ENCODE measurements around the gene VMP1.
"Not testable (repeated sequence)": the region's sequence is repeated elsewhere in the genome, so short reads cannot be mapped to it uniquely, and the experiment has no call there.

VMP1 gene

GRCh38 chr17:59841091-59841881 lies 133.8 kb downstream of the VMP1 start:
- not testable (repeated sequence) for DNase-seq (ENCODE audit: low spot score)

GRCh38 chr17:59841882-59842263 lies 134.4 kb downstream of the VMP1 start:
- DNase-seq (ENCODE audit: low spot score) = not testable (repeated sequence)

GRCh38 chr17:59842901-59843652 lies 135.6 kb downstream of the VMP1 start:
- peak; percentile 30 for DNase-seq (ENCODE audit: low spot score)

GRCh38 chr17:59844884-59845594 lies 137.6 kb downstream of the VMP1 start:
- DNase-seq (ENCODE audit: low spot score) = no peak

GRCh38 chr17:59845595-59846393 lies 138.3 kb downstream of the VMP1 start:
- peak; percentile 34 for DNase-seq (ENCODE audit: low spot score)

GRCh38 chr17:59846394-59847165 lies 139.1 kb downstream of the VMP1 start:
- peak; percentile 55 for DNase-seq (ENCODE audit: low spot score)

- DNase-seq (ENCODE audit: low spot score) = no peak
These were observed 140.9 kb downstream of the VMP1 start for GRCh38 chr17:59848385-59848668.

- DNase-seq (ENCODE audit: low spot score) = no peak
These were observed 141.3 kb downstream of the VMP1 start for GRCh38 chr17:59848778-59849177.

GRCh38 chr17:59850311-59850710 lies 142.9 kb downstream of the VMP1 start:
- not testable (repeated sequence) for DNase-seq (ENCODE audit: low spot score)

- peak; percentile 60 for DNase-seq (ENCODE audit: low spot score)
These were observed 144.3 kb downstream of the VMP1 start for GRCh38 chr17:59851439-59852375.

GRCh38 chr17:59852847-59853167 lies 145.4 kb downstream of the VMP1 start:
- DNase-seq (ENCODE audit: low spot score) = not testable (repeated sequence)

- DNase-seq (ENCODE audit: low spot score) = peak; percentile 31
These were observed 145.9 kb downstream of the VMP1 start for GRCh38 chr17:59853168-59853918.

GRCh38 chr17:59853919-59854729 lies 146.7 kb downstream of the VMP1 start:
- DNase-seq (ENCODE audit: low spot score) = not testable (repeated sequence)

- no peak for DNase-seq (ENCODE audit: low spot score)
These were observed 149.7 kb downstream of the VMP1 start for GRCh38 chr17:59856859-59857794.

- DNase-seq (ENCODE audit: low spot score) = no peak
These were observed 150.8 kb downstream of the VMP1 start for GRCh38 chr17:59858167-59858816.

GRCh38 chr17:59858932-59859331 lies 151.5 kb downstream of the VMP1 start:
- DNase-seq (ENCODE audit: low spot score) = no peak

GRCh38 chr17:59859444-59860025 lies 152.1 kb downstream of the VMP1 start:
- DNase-seq (ENCODE audit: low spot score) = peak; percentile 22
